LHCN-M2 (cell line): Measurements from ENCODE around the gene COL27A1. TPM values are rescaled to one million over a fixed set of nuclear protein-coding genes. Genes with fewer than 3 reads are reported as not detected.

Experiments used
- DNase-seq: peaks from one replicate; pipeline ENCODE4 v3.0.0-alpha.2; 2012; ENCODE audit warnings: low read depth
- total RNA-seq: library from RNA; depleted of rRNA; stranded (reverse); fragments of >200 nt; gene quantifications from 2 replicates; pipeline ENCODE4 v1.2.3, GENCODE V29; 2014

The COL27A1 gene
- total RNA-seq, 1 experiment from 2014 or later = 6.7 TPM

GRCh38 chr9:114303571-114303970 is 148.2 kb downstream of the COL27A1 start:
- DNase-seq = no peak

GRCh38 chr9:114303977-114304376 is 148.6 kb downstream of the COL27A1 start:
- DNase-seq = no peak

- DNase-seq = no peak
Observed at GRCh38 chr9:114304416-114305188, 149.3 kb downstream of the COL27A1 start.

- no peak for DNase-seq
Observed at GRCh38 chr9:114307899-114308267, 152.5 kb downstream of the COL27A1 start.

- DNase-seq = no peak
Observed at GRCh38 chr9:114308361-114308950, 153.1 kb downstream of the COL27A1 start.

GRCh38 chr9:114309096-114309495 is 153.8 kb downstream of the COL27A1 start:
- no peak for DNase-seq

GRCh38 chr9:114310471-114311450 is 155.4 kb downstream of the COL27A1 start:
- no peak for DNase-seq

GRCh38 chr9:114311571-114312512 is 156.5 kb downstream of the COL27A1 start:
- DNase-seq = no peak

GRCh38 chr9:114312513-114312875 is 157.2 kb downstream of the COL27A1 start:
- no peak for DNase-seq

- DNase-seq = no peak
Observed at GRCh38 chr9:114313186-114313585, 157.8 kb downstream of the COL27A1 start.

- no peak for DNase-seq
Observed at GRCh38 chr9:114314256-114314867, 159.0 kb downstream of the COL27A1 start.

- no peak for DNase-seq
Observed at GRCh38 chr9:114314881-114315722, 159.8 kb downstream of the COL27A1 start.

GRCh38 chr9:114315723-114316363 is 160.5 kb downstream of the COL27A1 start:
- no peak for DNase-seq

GRCh38 chr9:114316605-114317230 is 161.4 kb downstream of the COL27A1 start:
- DNase-seq = no peak

- DNase-seq = peak; percentile 38
Observed at GRCh38 chr9:114317665-114318357, 162.5 kb downstream of the COL27A1 start.

GRCh38 chr9:114318416-114318815 is 163.1 kb downstream of the COL27A1 start:
- DNase-seq = no peak

GRCh38 chr9:114319147-114319546 is 163.8 kb downstream of the COL27A1 start:
- no peak for DNase-seq

- peak; percentile 34 for DNase-seq
Observed at GRCh38 chr9:114320710-114321109, 165.4 kb downstream of the COL27A1 start.
